SU-DHL-6 (cell line): ENCODE data around the gene B4GALT3.

Experiments
- H2AFZ ChIP-seq: fragments of 200-600 bp; sonication (generic); 2 replicates; pipeline ENCODE4 v1.6.1; 2014; ENCODE audit warnings: low read depth, mild to moderate bottlenecking, moderate library complexity, mixed read lengths, antibody characterized with exemption, low read length; ENCODE audit not compliant: severe bottlenecking
- H3F3A ChIP-seq: fragments of 200-600 bp; shearing (Covaris generic); 2 replicates; pipeline ENCODE4 v1.6.0; 2016; ENCODE audit warnings: antibody characterized with exemption, mild to moderate bottlenecking; ENCODE audit not compliant: insufficient read depth
- H3K27ac ChIP-seq: fragments of 200-600 bp; sonication (generic); 2 replicates; pipeline ENCODE4 v1.5.1; 2016; ENCODE audit warnings: low read depth, mild to moderate bottlenecking, low read length, moderate library complexity, mixed read lengths
- H3K27me3 ChIP-seq: fragments of 200-600 bp; sonication (generic), shearing (Covaris generic); 2 replicates; pipeline ENCODE4 v1.6.0; 2014; ENCODE audit warnings: mild to moderate bottlenecking, low read length
- H3K36me3 ChIP-seq: fragments of 200-600 bp; sonication (generic); 2 replicates; pipeline ENCODE4 v1.6.1; 2014; ENCODE audit warnings: mild to moderate bottlenecking, low read length, mixed read lengths
- H3K4me2 ChIP-seq: fragments of 300-600, 200-600 bp; shearing (Covaris generic), sonication (generic); 2 replicates; pipeline ENCODE4 v1.6.0; 2014; ENCODE audit warnings: low read length, low read depth, mild to moderate bottlenecking; ENCODE audit not compliant: poor library complexity, severe bottlenecking
- H3K4me3 ChIP-seq: fragments of 200-600 bp; sonication (generic); 2 replicates; pipeline ENCODE4 v1.5.1; 2014; ENCODE audit warnings: antibody characterized with exemption, low read length, mild to moderate bottlenecking, mixed read lengths; ENCODE audit not compliant: insufficient read depth, poor library complexity, severe bottlenecking
- H3K79me2 ChIP-seq: fragments of 200-600 bp; sonication (generic); 2 replicates; pipeline ENCODE4 v1.6.1; 2014; ENCODE audit warnings: mild to moderate bottlenecking, low read length, moderate library complexity; ENCODE audit not compliant: insufficient read depth
- H3K9ac ChIP-seq: fragments of 200-600 bp; sonication (generic); 2 replicates; pipeline ENCODE4 v1.7.0; 2014; ENCODE audit warnings: mild to moderate bottlenecking, low read length
- H3K9me2 ChIP-seq: fragments of 200-600 bp; sonication (generic); replicated peaks from 2 replicates; pipeline ENCODE4 v1.6.1; 2014; ENCODE audit warnings: low read length; ENCODE audit not compliant: insufficient read depth
- H3K9me3 ChIP-seq: fragments of 200-600 bp; sonication (generic); 2 replicates; pipeline ENCODE4 v1.6.1; 2014; ENCODE audit warnings: low read length, mixed read lengths; ENCODE audit not compliant: insufficient read depth
- H4K20me1 ChIP-seq: fragments of 200-600 bp; sonication (generic); 2 replicates; pipeline ENCODE4 v1.6.1; 2014; ENCODE audit warnings: low read depth, mild to moderate bottlenecking, antibody characterized with exemption, low read length, moderate library complexity, mixed read lengths
- EZH2phosphoT487 ChIP-seq: fragments of 200-600 bp; sonication (generic), shearing (Covaris generic); conservative IDR thresholded peaks from 2 replicates; pipeline ENCODE4 v1.6.1; 2018; ENCODE audit warnings: mild to moderate bottlenecking, antibody characterized with exemption, low read length, moderate library complexity, mixed read lengths
- TF ChIP-seq, protein P1 (sequence below): fragments of 200-600 bp; sonication (generic); IDR thresholded peaks from one replicate; pipeline ENCODE4 v1.5.1; 2017; ENCODE audit warnings: antibody characterized with exemption, mild to moderate bottlenecking, low read length, moderate library complexity; ENCODE audit not compliant: insufficient read depth, poor library complexity, severe bottlenecking

B4GALT3 gene

DNA sequence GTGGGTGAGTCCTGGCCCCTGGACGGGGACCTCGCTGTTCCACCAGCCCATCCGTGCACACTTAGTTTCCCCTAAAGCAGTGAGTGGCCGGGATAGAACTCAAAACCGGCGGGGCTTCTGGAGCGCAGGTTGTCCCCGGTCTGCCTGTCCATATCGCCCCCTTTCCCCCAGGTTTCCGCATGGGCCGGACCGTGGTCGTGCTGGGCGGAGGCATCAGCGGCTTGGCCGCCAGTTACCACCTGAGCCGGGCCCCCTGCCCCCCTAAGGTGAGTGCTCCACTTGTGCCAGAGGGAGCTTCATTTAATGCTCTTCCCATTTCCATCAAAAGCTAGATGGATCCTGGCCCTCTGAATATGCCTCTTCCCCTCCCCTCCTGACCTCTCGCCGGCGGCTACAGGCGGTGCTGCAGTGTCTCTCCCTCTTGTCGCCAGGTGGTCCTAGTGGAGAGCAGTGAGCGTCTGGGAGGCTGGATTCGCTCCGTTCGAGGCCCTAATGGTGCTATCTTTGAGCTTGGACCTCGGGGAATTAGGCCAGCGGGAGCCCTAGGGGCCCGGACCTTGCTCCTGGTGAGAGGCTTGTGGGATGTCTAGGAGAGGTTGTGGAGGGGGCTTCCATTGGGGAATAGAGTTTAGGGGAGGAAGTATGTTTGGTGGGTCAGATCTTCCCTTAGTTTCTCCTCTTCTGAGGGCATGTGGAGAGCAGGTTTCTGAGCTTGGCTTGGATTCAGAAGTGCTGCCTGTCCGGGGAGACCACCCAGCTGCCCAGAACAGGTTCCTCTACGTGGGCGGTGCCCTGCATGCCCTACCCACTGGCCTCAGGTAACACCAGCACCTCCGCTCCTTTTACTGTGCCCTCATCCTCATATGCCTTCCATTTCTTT, 10.4 kb downstream of the B4GALT3 start:
- no peaks in the 10 kb centered on the region; the same call in 1 of the 2 replicates for H3K79me2 ChIP-seq
- H2AFZ ChIP-seq, result peak overlapping the region; percentile 69
- peak overlapping the region; percentile 93 for H3K4me2 ChIP-seq
- H3K9me3 ChIP-seq, result no peaks in the 10 kb centered on the region
- peak overlapping the region; percentile 81 for H3K9ac ChIP-seq
- H4K20me1 ChIP-seq, result no peaks in the 10 kb centered on the region
- TF ChIP-seq, protein P1, sequence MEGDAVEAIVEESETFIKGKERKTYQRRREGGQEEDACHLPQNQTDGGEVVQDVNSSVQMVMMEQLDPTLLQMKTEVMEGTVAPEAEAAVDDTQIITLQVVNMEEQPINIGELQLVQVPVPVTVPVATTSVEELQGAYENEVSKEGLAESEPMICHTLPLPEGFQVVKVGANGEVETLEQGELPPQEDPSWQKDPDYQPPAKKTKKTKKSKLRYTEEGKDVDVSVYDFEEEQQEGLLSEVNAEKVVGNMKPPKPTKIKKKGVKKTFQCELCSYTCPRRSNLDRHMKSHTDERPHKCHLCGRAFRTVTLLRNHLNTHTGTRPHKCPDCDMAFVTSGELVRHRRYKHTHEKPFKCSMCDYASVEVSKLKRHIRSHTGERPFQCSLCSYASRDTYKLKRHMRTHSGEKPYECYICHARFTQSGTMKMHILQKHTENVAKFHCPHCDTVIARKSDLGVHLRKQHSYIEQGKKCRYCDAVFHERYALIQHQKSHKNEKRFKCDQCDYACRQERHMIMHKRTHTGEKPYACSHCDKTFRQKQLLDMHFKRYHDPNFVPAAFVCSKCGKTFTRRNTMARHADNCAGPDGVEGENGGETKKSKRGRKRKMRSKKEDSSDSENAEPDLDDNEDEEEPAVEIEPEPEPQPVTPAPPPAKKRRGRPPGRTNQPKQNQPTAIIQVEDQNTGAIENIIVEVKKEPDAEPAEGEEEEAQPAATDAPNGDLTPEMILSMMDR, result no peak
- no peak for TF ChIP-seq EZH2phosphoT487
- H3K36me3 ChIP-seq, result no peaks in the 10 kb centered on the region
- H3K27ac ChIP-seq, result peak overlapping the region; percentile 42
- H3K9me2 ChIP-seq, result no peaks in the 10 kb centered on the region
- 0 out of 2 replicates have a peak, but pooled peaks cover 8% of the 10 kb centered on the region for H3F3A ChIP-seq
- H3K27me3 ChIP-seq, result no peaks in the 10 kb centered on the region
- peak overlapping the region; percentile 78 for H3K4me3 ChIP-seq

DNA sequence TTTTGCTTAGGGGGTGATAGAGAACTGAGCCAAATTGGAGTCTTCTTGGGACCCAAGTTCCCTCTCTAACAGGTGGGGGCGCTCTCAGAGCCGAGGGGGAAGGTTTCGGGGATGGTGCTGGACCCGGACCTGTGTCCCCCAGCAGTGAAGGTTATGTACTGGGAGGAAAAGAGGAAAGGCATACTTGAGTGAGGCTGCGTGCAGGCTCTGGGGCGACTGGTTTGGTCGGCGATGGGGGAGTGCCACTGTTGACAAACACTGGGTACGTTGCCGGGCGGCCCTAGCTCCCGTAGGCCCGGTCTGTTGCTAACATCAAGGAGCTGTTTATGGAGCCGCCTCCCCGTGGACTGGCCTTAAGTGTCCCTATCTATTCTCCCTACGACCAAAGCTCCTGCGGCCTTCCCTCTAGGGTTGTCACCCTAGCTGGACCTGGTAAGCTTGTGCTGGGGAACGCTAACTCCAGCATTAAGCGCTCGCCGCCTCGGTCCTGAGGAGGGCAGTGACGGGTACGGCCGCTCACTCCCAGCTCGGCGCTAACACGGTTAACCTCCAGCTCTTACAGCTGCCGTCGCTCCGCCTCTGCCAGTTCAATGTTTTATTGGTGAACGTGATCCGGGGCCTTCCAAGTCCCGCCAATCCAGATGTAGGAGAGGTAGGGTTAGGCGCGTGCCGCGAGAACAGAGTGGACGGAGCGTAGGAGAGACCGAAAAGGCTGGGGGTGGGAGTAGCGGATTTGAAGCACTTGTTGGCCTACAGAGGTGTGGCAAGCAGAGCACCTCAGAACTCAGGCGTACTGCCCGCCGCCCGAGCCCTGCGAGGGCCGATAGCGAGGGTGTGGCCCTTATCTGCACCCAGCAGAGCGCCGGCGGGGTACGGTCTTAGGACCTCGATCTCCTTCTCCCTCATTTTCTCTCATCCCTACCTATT, 11.3 kb downstream of the B4GALT3 start, which contains the start of gene PPOX:
TSS of gene PPOX (plus strand) at position 685 of the 927 bp plus-strand sequence. CDS start 422 bp downstream, outside the sequence.
- no peaks in the 10 kb centered on the region for H3K9me2 ChIP-seq
- H2AFZ ChIP-seq, result peak within 1 kb of the TSS; percentile 69
- H3K9ac ChIP-seq, result peak within 1 kb of the TSS; percentile 81
- no peaks in the 10 kb centered on the region for H3K27me3 ChIP-seq
- peak within 1 kb of the TSS; percentile 42 for H3K27ac ChIP-seq
- H4K20me1 ChIP-seq, result no peaks in the 10 kb centered on the region
- TF ChIP-seq, protein P1, result peak; percentile 83
- TF ChIP-seq EZH2phosphoT487, result no peak
- no peaks in the 10 kb centered on the region for H3K36me3 ChIP-seq
- no peaks in the 10 kb centered on the region; the same call in 1 of the 2 replicates for H3K79me2 ChIP-seq
- no peaks in the 10 kb centered on the region for H3K9me3 ChIP-seq
- H3F3A ChIP-seq, result 0 out of 2 replicates have a peak, but pooled peaks cover 8% of the 10 kb centered on the region
- H3K4me3 ChIP-seq, result peak within 1 kb of the TSS; percentile 78
- H3K4me2 ChIP-seq, result peak within 1 kb of the TSS; percentile 93

DNA sequence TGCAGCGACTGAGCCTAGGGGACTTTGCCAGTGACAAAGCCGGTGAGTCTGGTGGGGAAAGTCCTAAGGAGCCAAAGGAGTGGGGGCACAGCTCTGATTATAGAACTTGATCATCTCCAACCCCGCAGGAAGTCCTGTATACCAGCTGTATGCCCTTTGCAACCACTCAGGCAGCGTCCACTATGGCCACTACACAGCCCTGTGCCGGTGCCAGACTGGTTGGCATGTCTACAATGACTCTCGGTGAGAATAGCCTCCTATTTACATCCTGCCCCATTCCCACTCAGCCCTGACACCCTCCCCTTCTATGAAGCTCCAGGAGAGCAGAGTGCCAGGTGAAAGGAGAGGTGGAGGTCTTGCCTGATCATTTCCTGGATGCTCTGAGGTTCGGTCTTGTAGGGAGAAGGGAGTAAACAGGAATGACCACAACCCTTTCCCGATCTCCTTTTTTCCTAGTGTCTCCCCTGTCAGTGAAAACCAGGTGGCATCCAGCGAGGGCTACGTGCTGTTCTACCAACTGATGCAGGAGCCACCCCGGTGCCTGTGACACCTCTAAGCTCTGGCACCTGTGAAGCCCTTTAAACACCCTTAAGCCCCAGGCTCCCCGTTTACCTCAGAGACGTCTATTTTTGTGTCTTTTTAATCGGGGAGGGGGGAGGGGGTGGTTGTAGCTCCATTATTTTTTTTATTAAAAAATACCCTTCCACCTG, 12.3 kb downstream of the B4GALT3 start:
- H3K4me3 ChIP-seq, result no peak overlapping the region
- peak overlapping the region; percentile 93 for H3K4me2 ChIP-seq
- H3K9me3 ChIP-seq, result no peaks in the 10 kb centered on the region
- H2AFZ ChIP-seq, result no peak overlapping the region
- H3K79me2 ChIP-seq, result peaks cover 1% of the 10 kb centered on the region; the same call in 1 of the 2 replicates
- no peaks in the 10 kb centered on the region for H3K9me2 ChIP-seq
- H4K20me1 ChIP-seq, result no peaks in the 10 kb centered on the region
- no peaks in the 10 kb centered on the region for H3K36me3 ChIP-seq
- TF ChIP-seq, protein P1, result no peak
- TF ChIP-seq EZH2phosphoT487, result no peak
- no peaks in the 10 kb centered on the region for H3K27me3 ChIP-seq
- peak overlapping the region; percentile 41; the same call in 1 of the 2 replicates for H3K27ac ChIP-seq
- H3F3A ChIP-seq, result 0 out of 2 replicates have a peak, but pooled peaks cover 8% of the 10 kb centered on the region
- H3K9ac ChIP-seq, result peak overlapping the region; percentile 81
